ENCODE data around the gene C1orf115.

DNA sequence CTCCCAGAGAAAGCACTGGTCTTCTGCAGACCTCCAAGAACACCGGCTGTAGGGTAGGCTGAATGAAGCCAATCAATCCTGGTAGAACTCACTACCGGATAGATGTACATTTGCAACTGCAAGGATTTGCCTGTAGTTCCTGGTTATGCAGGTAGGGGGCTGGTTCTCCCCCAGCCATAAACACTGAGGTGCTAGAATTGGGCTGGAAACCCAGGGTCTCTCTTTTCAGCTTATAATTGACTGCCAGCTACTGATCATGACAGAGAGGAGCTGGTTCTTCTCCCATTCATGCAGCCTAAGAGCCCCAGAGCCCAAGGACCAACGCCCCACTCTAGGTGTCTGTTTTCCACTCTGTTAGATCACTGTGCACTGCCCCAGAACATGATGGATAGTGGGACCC, 36.5 kb downstream of the C1orf115 start:
- TF ChIP-seq, protein P1, sequence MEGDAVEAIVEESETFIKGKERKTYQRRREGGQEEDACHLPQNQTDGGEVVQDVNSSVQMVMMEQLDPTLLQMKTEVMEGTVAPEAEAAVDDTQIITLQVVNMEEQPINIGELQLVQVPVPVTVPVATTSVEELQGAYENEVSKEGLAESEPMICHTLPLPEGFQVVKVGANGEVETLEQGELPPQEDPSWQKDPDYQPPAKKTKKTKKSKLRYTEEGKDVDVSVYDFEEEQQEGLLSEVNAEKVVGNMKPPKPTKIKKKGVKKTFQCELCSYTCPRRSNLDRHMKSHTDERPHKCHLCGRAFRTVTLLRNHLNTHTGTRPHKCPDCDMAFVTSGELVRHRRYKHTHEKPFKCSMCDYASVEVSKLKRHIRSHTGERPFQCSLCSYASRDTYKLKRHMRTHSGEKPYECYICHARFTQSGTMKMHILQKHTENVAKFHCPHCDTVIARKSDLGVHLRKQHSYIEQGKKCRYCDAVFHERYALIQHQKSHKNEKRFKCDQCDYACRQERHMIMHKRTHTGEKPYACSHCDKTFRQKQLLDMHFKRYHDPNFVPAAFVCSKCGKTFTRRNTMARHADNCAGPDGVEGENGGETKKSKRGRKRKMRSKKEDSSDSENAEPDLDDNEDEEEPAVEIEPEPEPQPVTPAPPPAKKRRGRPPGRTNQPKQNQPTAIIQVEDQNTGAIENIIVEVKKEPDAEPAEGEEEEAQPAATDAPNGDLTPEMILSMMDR (conservative IDR thresholded peaks at IDR 0.05), result peak; percentile 33
- TF ChIP-seq ZFX (IDR thresholded peaks at IDR 0.05), result no peak

Measured in C4-2B (cell line).